Mesendoderm (in vitro differentiated cells): ENCODE measurements around the gene FKBP1A.

ENCODE experiments used
- DNase-seq: peaks from one replicate; pipeline ENCODE4 v3.0.0; 2013
- H2AK5ac ChIP-seq: 2 replicates; pipeline ENCODE4 v1.6.1; 2013; ENCODE audit warnings: low read length, inconsistent platforms
- H2BK120ac ChIP-seq: 2 replicates; pipeline ENCODE4 v1.6.1; 2013; ENCODE audit warnings: low read depth, mild to moderate bottlenecking, low read length, moderate library complexity, mixed read lengths
- H2BK15ac ChIP-seq: replicated peaks from 2 replicates; pipeline ENCODE4 v1.6.1; 2013; ENCODE audit warnings: low read depth, mild to moderate bottlenecking, moderate library complexity
- H2BK5ac ChIP-seq: 2 replicates; pipeline ENCODE4 v1.6.1; 2013; ENCODE audit warnings: low read length, inconsistent platforms
- H3K18ac ChIP-seq: 2 replicates; pipeline ENCODE4 v1.6.1; 2013; ENCODE audit warnings: mild to moderate bottlenecking, low read length, mixed read lengths
- H3K23ac ChIP-seq: one replicate; pipeline ENCODE4 v1.6.1; 2013; ENCODE audit warnings: low read length
- H3K27ac ChIP-seq: 2 replicates; pipeline ENCODE4 v1.5.1; 2013; ENCODE audit warnings: low read depth, mild to moderate bottlenecking, inconsistent platforms, low read length, moderate library complexity
- H3K27me3 ChIP-seq: 2 replicates; pipeline ENCODE4 v1.6.1; 2013; ENCODE audit warnings: low read length, control low read depth, mild to moderate bottlenecking, inconsistent platforms; ENCODE audit not compliant: insufficient read depth, poor library complexity
- H3K36me3 ChIP-seq: 2 replicates; pipeline ENCODE4 v1.6.1; 2013; ENCODE audit warnings: low read length, inconsistent platforms; ENCODE audit not compliant: control insufficient read depth, insufficient read depth
- H3K4ac ChIP-seq: one replicate; pipeline ENCODE4 v1.6.1; 2013; ENCODE audit warnings: low read depth, mild to moderate bottlenecking, low read length, moderate library complexity
- H3K4me1 ChIP-seq: 2 replicates; pipeline ENCODE4 v1.6.1; 2013; ENCODE audit warnings: low read depth, low read length, inconsistent platforms; ENCODE audit not compliant: control insufficient read depth
- H3K4me2 ChIP-seq: 2 replicates; pipeline ENCODE4 v1.6.1; 2013; ENCODE audit warnings: low read length
- H3K4me3 ChIP-seq: 2 replicates; pipeline ENCODE4 v1.5.1; 2013; ENCODE audit warnings: mild to moderate bottlenecking, low read length
- H3K56ac ChIP-seq: one replicate; pipeline ENCODE4 v1.6.1; 2013; ENCODE audit warnings: low read length
- H3K79me1 ChIP-seq: 2 replicates; pipeline ENCODE4 v1.6.1; 2013; ENCODE audit warnings: low read length, inconsistent platforms
- H3K79me2 ChIP-seq: 2 replicates; pipeline ENCODE4 v1.6.1; 2013; ENCODE audit warnings: mild to moderate bottlenecking, low read length; ENCODE audit not compliant: control insufficient read depth, insufficient read depth
- H3K9ac ChIP-seq: 2 replicates; pipeline ENCODE4 v1.6.1; 2013; ENCODE audit warnings: low read length, inconsistent platforms
- H4K5ac ChIP-seq: one replicate; pipeline ENCODE4 v1.6.1; 2013; ENCODE audit warnings: low read length
- H4K8ac ChIP-seq: one replicate; pipeline ENCODE4 v1.6.1; 2013; ENCODE audit warnings: low read depth, mild to moderate bottlenecking, control low read depth, low read length, moderate library complexity
- WGBS: extraction: QIAGEN DNeasy Blood & Tissue Kit; methylation state at CpG from one replicate; pipeline ENCODE4 v1.1.7; 2013; ENCODE audit warnings: low lambda C conversion rate, missing lambda C conversion rate; ENCODE audit not compliant: insufficient coverage; ENCODE audit errors: extremely low coverage; 5-methylcytosine and 5-hydroxymethylcytosine counted together

Gene FKBP1A

GRCh38 chr20:1323830-1324597 lies 68.8 kb downstream of the FKBP1A start:
- Histone ChIP-seq H3K4me2 (no peak overlapping the region), H3K79me1 (peaks cover 25% of the 10 kb centered on the region), H2BK15ac (no peak overlapping the region), H3K23ac (no peak overlapping the region), H2AK5ac (no peak overlapping the region), H3K79me2 (peaks cover 22% of the 10 kb centered on the region), H3K18ac (no peak overlapping the region), H3K27me3 (no peaks in the 10 kb centered on the region), H3K4me3 (no peak overlapping the region), H3K56ac (no peak overlapping the region), H4K8ac (no peak overlapping the region), H3K4me1 (peaks cover 5% of the 10 kb centered on the region), H3K36me3 (no peaks in the 10 kb centered on the region), H3K4ac (no peak overlapping the region), H4K5ac (no peak overlapping the region), H3K27ac (no peak overlapping the region), H2BK5ac (no peak overlapping the region), H2BK120ac (no peak overlapping the region), H3K9ac (no peak overlapping the region)
- WGBS = no CpG with 5 or more reads among the region's 12 CpGs
- DNase-seq = no peak

GRCh38 chr20:1323256-1323655 lies 69.6 kb downstream of the FKBP1A start:
- H3K4ac ChIP-seq = no peak overlapping the region
- peaks cover 20% of the 10 kb centered on the region for H3K79me1 ChIP-seq
- no peaks in the 10 kb centered on the region for H3K27me3 ChIP-seq
- no peak overlapping the region for H2AK5ac ChIP-seq
- H2BK5ac ChIP-seq = no peak overlapping the region
- no peak overlapping the region for H3K56ac ChIP-seq
- no peak overlapping the region for H4K5ac ChIP-seq
- peaks cover 16% of the 10 kb centered on the region for H3K79me2 ChIP-seq
- WGBS = no CpG with 5 or more reads among the region's 6 CpGs
- H2BK120ac ChIP-seq = no peak overlapping the region
- H2BK15ac ChIP-seq = no peak overlapping the region
- H3K23ac ChIP-seq = no peak overlapping the region
- H3K4me2 ChIP-seq = no peak overlapping the region
- no peaks in the 10 kb centered on the region for H3K36me3 ChIP-seq
- no peak overlapping the region for H4K8ac ChIP-seq
- H3K18ac ChIP-seq = no peak overlapping the region
- H3K4me3 ChIP-seq = no peak overlapping the region
- DNase-seq = no peak
- H3K27ac ChIP-seq = no peak overlapping the region
- H3K9ac ChIP-seq = no peak overlapping the region
- peaks cover 5% of the 10 kb centered on the region for H3K4me1 ChIP-seq

GRCh38 chr20:1322511-1323245 lies 70.2 kb downstream of the FKBP1A start:
- WGBS = no CpG with 5 or more reads among the region's 11 CpGs
- DNase-seq = no peak

GRCh38 chr20:1321654-1321939 lies 71.3 kb downstream of the FKBP1A start:
- peaks cover 8% of the 10 kb centered on the region for H3K79me1 ChIP-seq
- no peak overlapping the region for H3K56ac ChIP-seq
- H3K27ac ChIP-seq = no peak overlapping the region
- H2BK5ac ChIP-seq = no peak overlapping the region
- no peaks in the 10 kb centered on the region for H3K27me3 ChIP-seq
- H3K36me3 ChIP-seq = no peaks in the 10 kb centered on the region
- no peak overlapping the region for H3K9ac ChIP-seq
- peaks cover 10% of the 10 kb centered on the region for H3K79me2 ChIP-seq
- H3K4me3 ChIP-seq = no peak overlapping the region
- H4K8ac ChIP-seq = no peak overlapping the region
- no peak overlapping the region for H3K4ac ChIP-seq
- H2BK120ac ChIP-seq = no peak overlapping the region
- no peak overlapping the region for H3K23ac ChIP-seq
- H3K4me1 ChIP-seq = peaks cover 5% of the 10 kb centered on the region
- no peak overlapping the region for H3K18ac ChIP-seq
- H2AK5ac ChIP-seq = no peak overlapping the region
- no peak overlapping the region for H3K4me2 ChIP-seq
- no peak overlapping the region for H2BK15ac ChIP-seq
- no peak for DNase-seq
- H4K5ac ChIP-seq = no peak overlapping the region
- WGBS = no CpG with 5 or more reads among the region's 4 CpGs

More at GRCh38 chr20:1322511-1323245, 70.2 kb downstream of the FKBP1A start:
- Histone ChIP-seq H3K9ac (no peak overlapping the region), H3K18ac (no peak overlapping the region), H2BK5ac (no peak overlapping the region), H3K27me3 (no peaks in the 10 kb centered on the region), H3K23ac (no peak overlapping the region), H4K8ac (no peak overlapping the region), H2BK120ac (no peak overlapping the region), H3K79me1 (peaks cover 14% of the 10 kb centered on the region), H2BK15ac (no peak overlapping the region), H3K79me2 (peaks cover 15% of the 10 kb centered on the region), H3K36me3 (no peaks in the 10 kb centered on the region), H2AK5ac (no peak overlapping the region), H3K4ac (no peak overlapping the region), H3K4me3 (no peak overlapping the region), H3K4me1 (peaks cover 5% of the 10 kb centered on the region), H4K5ac (no peak overlapping the region), H3K4me2 (no peak overlapping the region), H3K27ac (no peak overlapping the region), H3K56ac (no peak overlapping the region)

- Histone ChIP-seq H2BK5ac (no peak overlapping the region), H3K36me3 (no peaks in the 10 kb centered on the region), H3K4ac (no peak overlapping the region), H3K18ac (no peak overlapping the region), H2BK120ac (no peak overlapping the region), H2BK15ac (no peak overlapping the region), H3K79me2 (peaks cover 4% of the 10 kb centered on the region), H3K4me2 (no peak overlapping the region), H4K8ac (no peak overlapping the region), H3K27ac (no peak overlapping the region), H3K27me3 (no peaks in the 10 kb centered on the region), H3K4me3 (no peak overlapping the region), H3K4me1 (peaks cover 2% of the 10 kb centered on the region), H2AK5ac (no peak overlapping the region), H3K56ac (no peak overlapping the region), H4K5ac (no peak overlapping the region), H3K79me1 (peaks cover 5% of the 10 kb centered on the region), H3K23ac (no peak overlapping the region), H3K9ac (no peak overlapping the region)
- no CpG with 5 or more reads among the region's 17 CpGs for WGBS
- no peak for DNase-seq
Measured at GRCh38 chr20:1320902-1321653, 71.8 kb downstream of the FKBP1A start.
